Effector memory CD4-positive, alpha-beta T cell (primary cell): Measurements from ENCODE around the gene HDAC3.

ENCODE experiments used
- DNase-seq, 3 donors: peaks; one replicate each; pipeline ENCODE4 v3.0.0-alpha.2; 2020
- H3K27ac ChIP-seq: 2 replicates; pipeline ENCODE4 v1.7.0; 2013; ENCODE audit warnings: mild to moderate bottlenecking, low read length, moderate library complexity; ENCODE audit not compliant: insufficient read depth, poor library complexity, severe bottlenecking
- H3K27me3 ChIP-seq: replicated peaks from 2 replicates; pipeline ENCODE4 v1.7.0; 2013; ENCODE audit warnings: mild to moderate bottlenecking, low read length; ENCODE audit not compliant: insufficient read depth, control insufficient read depth, poor library complexity, severe bottlenecking
- H3K36me3 ChIP-seq: 2 replicates; pipeline ENCODE4 v1.7.0; 2013; ENCODE audit warnings: mild to moderate bottlenecking, low read length, moderate library complexity; ENCODE audit not compliant: control insufficient read depth, insufficient read depth
- H3K4me1 ChIP-seq: 2 replicates; pipeline ENCODE4 v1.7.0; 2013; ENCODE audit warnings: low read length, mild to moderate bottlenecking; ENCODE audit not compliant: control insufficient read depth, insufficient read depth, poor library complexity, severe bottlenecking
- H3K4me3 ChIP-seq: 2 replicates; pipeline ENCODE4 v1.7.0; 2013; ENCODE audit warnings: low read length, low read depth, mild to moderate bottlenecking; ENCODE audit not compliant: insufficient read depth, poor library complexity, severe bottlenecking
- H3K9me3 ChIP-seq: 2 replicates; pipeline ENCODE4 v1.7.0; 2013; ENCODE audit warnings: mild to moderate bottlenecking, low read length, moderate library complexity; ENCODE audit not compliant: control insufficient read depth

Gene HDAC3

GRCh38 chr5:141605523-141606277 lies 30.9 kb downstream of the HDAC3 start:
- H3K9me3 ChIP-seq: no peaks in the 10 kb centered on the region
- no peaks in the 10 kb centered on the region for H3K27me3 ChIP-seq
- H3K36me3 ChIP-seq: peaks cover 3% of the 10 kb centered on the region
- DNase-seq: peak; percentile 62 to 73 (median 68)
- H3K4me3 ChIP-seq: peak overlapping the region; percentile 22
- H3K4me1 ChIP-seq: peaks cover 73% of the 10 kb centered on the region
- H3K27ac ChIP-seq: peak overlapping the region; percentile 72

GRCh38 chr5:141603923-141604717 lies 32.5 kb downstream of the HDAC3 start:
- H3K9me3 ChIP-seq: no peaks in the 10 kb centered on the region
- no peaks in the 10 kb centered on the region for H3K36me3 ChIP-seq
- peak overlapping the region; percentile 24 for H3K4me3 ChIP-seq
- no peaks in the 10 kb centered on the region for H3K27me3 ChIP-seq
- DNase-seq: no peak
- H3K4me1 ChIP-seq: peaks cover 74% of the 10 kb centered on the region
- peak overlapping the region; percentile 72 for H3K27ac ChIP-seq

GRCh38 chr5:141602606-141603005 lies 34.0 kb downstream of the HDAC3 start:
- H3K27ac ChIP-seq: peak overlapping the region; percentile 72
- peak overlapping the region; percentile 9 for H3K4me3 ChIP-seq
- H3K36me3 ChIP-seq: no peaks in the 10 kb centered on the region
- H3K27me3 ChIP-seq: no peaks in the 10 kb centered on the region
- no peak for DNase-seq
- no peaks in the 10 kb centered on the region for H3K9me3 ChIP-seq
- H3K4me1 ChIP-seq: peaks cover 71% of the 10 kb centered on the region

- Histone ChIP-seq H3K27ac (peak overlapping the region; percentile 55), H3K27me3 (no peaks in the 10 kb centered on the region), H3K4me3 (no peak overlapping the region), H3K9me3 (no peaks in the 10 kb centered on the region), H3K36me3 (peaks cover 4% of the 10 kb centered on the region), H3K4me1 (peaks cover 51% of the 10 kb centered on the region)
- DNase-seq: no peak
Measured at GRCh38 chr5:141598391-141599345, 38.0 kb downstream of the HDAC3 start.

DNA sequence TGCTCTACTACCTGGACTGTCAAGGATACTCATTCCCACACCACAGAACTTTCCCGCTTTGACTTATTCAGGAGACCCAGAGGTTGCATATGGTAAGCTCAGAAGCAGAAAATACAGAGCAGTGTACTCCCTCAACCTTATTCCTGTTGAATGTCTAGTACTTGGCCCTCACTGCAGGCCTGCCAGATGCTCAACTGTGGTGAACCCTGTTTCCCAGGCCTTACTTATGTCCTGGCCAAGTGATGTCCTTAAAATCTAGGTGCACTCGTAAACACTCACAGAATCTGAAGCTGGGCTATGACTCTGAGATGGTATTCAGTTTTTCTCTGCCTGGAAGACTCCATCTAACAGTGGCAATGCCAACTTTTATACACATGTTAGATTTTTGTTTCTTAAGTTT lies 38.8 kb downstream of the HDAC3 start:
- peaks cover 48% of the 10 kb centered on the region for H3K4me1 ChIP-seq
- H3K9me3 ChIP-seq: no peaks in the 10 kb centered on the region
- no peak for DNase-seq
- H3K27me3 ChIP-seq: no peaks in the 10 kb centered on the region
- H3K4me3 ChIP-seq: no peak overlapping the region
- H3K36me3 ChIP-seq: peaks cover 4% of the 10 kb centered on the region
- H3K27ac ChIP-seq: peak overlapping the region; percentile 52

- no peaks in the 10 kb centered on the region for H3K9me3 ChIP-seq
- H3K27ac ChIP-seq: peak overlapping the region; percentile 52
- H3K4me1 ChIP-seq: peaks cover 48% of the 10 kb centered on the region
- H3K27me3 ChIP-seq: no peaks in the 10 kb centered on the region
- no peak for DNase-seq
- peaks cover 4% of the 10 kb centered on the region for H3K36me3 ChIP-seq
- no peak overlapping the region for H3K4me3 ChIP-seq
Measured at GRCh38 chr5:141597394-141597793, 39.3 kb downstream of the HDAC3 start.

DNA sequence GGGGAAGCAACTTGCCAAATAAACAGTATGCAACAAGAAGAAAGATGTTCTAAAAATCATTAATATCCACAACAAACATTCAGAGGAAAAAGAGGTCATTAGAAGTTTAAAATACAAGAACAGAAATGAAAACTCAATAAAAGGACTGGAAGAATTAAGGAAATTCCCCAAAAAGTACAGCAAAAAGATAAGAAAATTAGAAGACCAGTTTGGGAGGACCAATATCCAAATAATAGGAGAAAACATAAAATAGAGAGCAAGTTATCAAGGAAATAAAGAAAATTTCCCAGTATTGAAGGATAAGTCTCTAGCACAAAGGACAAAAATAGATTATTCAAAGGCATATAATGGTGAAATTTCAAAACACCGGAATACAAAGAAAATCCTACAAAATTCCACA lies 39.8 kb downstream of the HDAC3 start:
- H3K27ac ChIP-seq: no peak overlapping the region
- no peak for DNase-seq
- peaks cover 4% of the 10 kb centered on the region for H3K36me3 ChIP-seq
- no peaks in the 10 kb centered on the region for H3K9me3 ChIP-seq
- peaks cover 46% of the 10 kb centered on the region for H3K4me1 ChIP-seq
- no peaks in the 10 kb centered on the region for H3K27me3 ChIP-seq
- H3K4me3 ChIP-seq: no peak overlapping the region

GRCh38 chr5:141590127-141590526 lies 46.5 kb downstream of the HDAC3 start:
- Histone ChIP-seq H3K9me3 (no peaks in the 10 kb centered on the region), H3K27ac (no peak overlapping the region), H3K27me3 (no peaks in the 10 kb centered on the region), H3K36me3 (peaks cover 36% of the 10 kb centered on the region), H3K4me1 (peaks cover 13% of the 10 kb centered on the region), H3K4me3 (no peak overlapping the region)
- DNase-seq: no peak

DNA sequence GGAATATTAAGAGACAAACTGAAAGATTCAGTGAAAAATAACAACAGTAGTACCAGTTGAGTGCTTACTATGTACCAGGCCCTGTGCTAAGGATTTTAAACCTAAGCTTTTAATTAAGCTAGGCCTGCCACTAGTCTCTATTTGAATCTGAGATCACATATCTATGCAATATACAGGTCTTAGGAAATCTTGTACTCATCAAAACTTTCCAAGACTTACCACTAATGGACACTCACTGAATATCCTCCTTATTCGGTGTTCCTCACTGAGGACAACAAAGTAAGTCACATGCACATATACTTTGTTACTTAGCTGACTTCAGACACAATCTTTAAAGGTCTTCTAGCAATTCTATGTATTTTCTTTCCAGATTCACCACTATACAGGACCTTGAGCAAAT lies 50.4 kb downstream of the HDAC3 start:
- no peak for DNase-seq
- no peaks in the 10 kb centered on the region for H3K4me1 ChIP-seq
- H3K36me3 ChIP-seq: peaks cover 58% of the 10 kb centered on the region
- no peak overlapping the region for H3K27ac ChIP-seq
- H3K27me3 ChIP-seq: no peaks in the 10 kb centered on the region
- H3K9me3 ChIP-seq: no peaks in the 10 kb centered on the region
- no peak overlapping the region for H3K4me3 ChIP-seq
